ENCODE measurements around the gene SH3BP5. TPM values are rescaled to one million over a fixed set of nuclear protein-coding genes. Genes with fewer than 3 reads are reported as not detected.

SH3BP5 gene
- total and polyA plus RNA-seq, 4 donors: 50.3 to 76.6 (median 67.3) TPM

- H3K27me3 ChIP-seq (ENCODE audit: control insufficient read depth in 3 of 3, insufficient read depth in 3 of 3, low read length in 2 of 3): no peaks in the 10 kb centered on the region
- H3K4me3 ChIP-seq: no peak overlapping the region
- no peak overlapping the region for H3K9ac ChIP-seq (ENCODE audit: insufficient read depth in 1 of 2, low read length in 2 of 2)
- no peaks in the 10 kb centered on the region for H3K9me3 ChIP-seq (ENCODE audit: control insufficient read depth in 4 of 4, insufficient read depth in 3 of 4, low read length in 3 of 4)
- ATAC-seq (ENCODE audit: insufficient read depth, low FRiP score) (no peak), DNase-seq (no peak)
- no peak overlapping the region for H3K27ac ChIP-seq (ENCODE audit: low read depth in 1 of 2, low read length in 1 of 2)
- TF ChIP-seq, protein P1, sequence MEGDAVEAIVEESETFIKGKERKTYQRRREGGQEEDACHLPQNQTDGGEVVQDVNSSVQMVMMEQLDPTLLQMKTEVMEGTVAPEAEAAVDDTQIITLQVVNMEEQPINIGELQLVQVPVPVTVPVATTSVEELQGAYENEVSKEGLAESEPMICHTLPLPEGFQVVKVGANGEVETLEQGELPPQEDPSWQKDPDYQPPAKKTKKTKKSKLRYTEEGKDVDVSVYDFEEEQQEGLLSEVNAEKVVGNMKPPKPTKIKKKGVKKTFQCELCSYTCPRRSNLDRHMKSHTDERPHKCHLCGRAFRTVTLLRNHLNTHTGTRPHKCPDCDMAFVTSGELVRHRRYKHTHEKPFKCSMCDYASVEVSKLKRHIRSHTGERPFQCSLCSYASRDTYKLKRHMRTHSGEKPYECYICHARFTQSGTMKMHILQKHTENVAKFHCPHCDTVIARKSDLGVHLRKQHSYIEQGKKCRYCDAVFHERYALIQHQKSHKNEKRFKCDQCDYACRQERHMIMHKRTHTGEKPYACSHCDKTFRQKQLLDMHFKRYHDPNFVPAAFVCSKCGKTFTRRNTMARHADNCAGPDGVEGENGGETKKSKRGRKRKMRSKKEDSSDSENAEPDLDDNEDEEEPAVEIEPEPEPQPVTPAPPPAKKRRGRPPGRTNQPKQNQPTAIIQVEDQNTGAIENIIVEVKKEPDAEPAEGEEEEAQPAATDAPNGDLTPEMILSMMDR (IDR thresholded peaks at IDR 0.05; ENCODE audit: control extremely low read depth, extremely low read depth): no peak
- WGBS, 2 donors: 94% methylated on average over 22 of the region's 22 CpGs
- no peaks in the 10 kb centered on the region for H3K36me3 ChIP-seq (ENCODE audit: control insufficient read depth in 4 of 4, insufficient read depth in 4 of 4, low read length in 4 of 4)
- H3K4me1 ChIP-seq (ENCODE audit: control insufficient read depth in 5 of 5, insufficient read depth in 5 of 5, low read length in 5 of 5): no peaks in the 10 kb centered on the region
Observed at GRCh38 chr3:15375461-15376000, 43.1 kb upstream of the SH3BP5 start.

GRCh38 chr3:15372918-15373317 is 40.5 kb upstream of the SH3BP5 start:
- Histone ChIP-seq H3K4me3 (no peak overlapping the region), H3K9me3 (ENCODE audit: control insufficient read depth in 4 of 4, insufficient read depth in 3 of 4, low read length in 3 of 4) (no peaks in the 10 kb centered on the region), H3K4me1 (ENCODE audit: control insufficient read depth in 5 of 5, insufficient read depth in 5 of 5, low read length in 5 of 5) (peaks cover 0 to 2% (median 0%) of the 10 kb centered on the region in 5 donors), H3K9ac (ENCODE audit: insufficient read depth in 1 of 2, low read length in 2 of 2) (no peak overlapping the region), H3K36me3 (ENCODE audit: control insufficient read depth in 4 of 4, insufficient read depth in 4 of 4, low read length in 4 of 4) (no peaks in the 10 kb centered on the region), H3K27me3 (ENCODE audit: control insufficient read depth in 3 of 3, insufficient read depth in 3 of 3, low read length in 2 of 3) (peaks cover 0 to under 1% (median 0%) of the 10 kb centered on the region in 3 donors), H3K27ac (ENCODE audit: low read depth in 1 of 2, low read length in 1 of 2) (no peak overlapping the region)
- no peak for DNase-seq
- WGBS, 2 donors: 89 to 92% methylated on average over 4 of the region's 4 CpGs
- ATAC-seq (ENCODE audit: insufficient read depth, low FRiP score): no peak
- TF ChIP-seq, protein P1 (IDR thresholded peaks at IDR 0.05; ENCODE audit: control extremely low read depth, extremely low read depth): no peak

- Histone ChIP-seq H3K27ac (ENCODE audit: low read depth in 1 of 2, low read length in 1 of 2) (no peak overlapping the region), H3K27me3 (ENCODE audit: control insufficient read depth in 3 of 3, insufficient read depth in 3 of 3, low read length in 2 of 3) (peaks cover 0 to 3% (median 0%) of the 10 kb centered on the region in 3 donors), H3K4me1 (ENCODE audit: control insufficient read depth in 5 of 5, insufficient read depth in 5 of 5, low read length in 5 of 5) (peaks cover 0 to 3% (median 0%) of the 10 kb centered on the region in 5 donors), H3K9me3 (ENCODE audit: control insufficient read depth in 4 of 4, insufficient read depth in 3 of 4, low read length in 3 of 4) (no peaks in the 10 kb centered on the region), H3K4me3 (no peak overlapping the region), H3K9ac (ENCODE audit: insufficient read depth in 1 of 2, low read length in 2 of 2) (no peak overlapping the region), H3K36me3 (ENCODE audit: control insufficient read depth in 4 of 4, insufficient read depth in 4 of 4, low read length in 4 of 4) (no peaks in the 10 kb centered on the region)
- ATAC-seq (ENCODE audit: insufficient read depth, low FRiP score) (peak; percentile 43), DNase-seq (no peak)
- TF ChIP-seq, protein P1 (IDR thresholded peaks at IDR 0.05; ENCODE audit: control extremely low read depth, extremely low read depth): no peak
- 64 to 72% methylated on average over 6 of the region's 6 CpGs for WGBS, 2 donors
Observed at GRCh38 chr3:15368561-15369135, 36.3 kb upstream of the SH3BP5 start.
